Stromal cell of bone marrow (primary cell): Measurements from ENCODE around the gene HSPA12A.
A peak's percentile ranks its signal among the peaks of the same experiment; 100 is the strongest.

ENCODE experiments used
- DNase-seq: peaks from one replicate; pipeline ENCODE4 v3.0.0-alpha.2; 2012; ENCODE audit warnings: low read depth

The HSPA12A gene

DNA sequence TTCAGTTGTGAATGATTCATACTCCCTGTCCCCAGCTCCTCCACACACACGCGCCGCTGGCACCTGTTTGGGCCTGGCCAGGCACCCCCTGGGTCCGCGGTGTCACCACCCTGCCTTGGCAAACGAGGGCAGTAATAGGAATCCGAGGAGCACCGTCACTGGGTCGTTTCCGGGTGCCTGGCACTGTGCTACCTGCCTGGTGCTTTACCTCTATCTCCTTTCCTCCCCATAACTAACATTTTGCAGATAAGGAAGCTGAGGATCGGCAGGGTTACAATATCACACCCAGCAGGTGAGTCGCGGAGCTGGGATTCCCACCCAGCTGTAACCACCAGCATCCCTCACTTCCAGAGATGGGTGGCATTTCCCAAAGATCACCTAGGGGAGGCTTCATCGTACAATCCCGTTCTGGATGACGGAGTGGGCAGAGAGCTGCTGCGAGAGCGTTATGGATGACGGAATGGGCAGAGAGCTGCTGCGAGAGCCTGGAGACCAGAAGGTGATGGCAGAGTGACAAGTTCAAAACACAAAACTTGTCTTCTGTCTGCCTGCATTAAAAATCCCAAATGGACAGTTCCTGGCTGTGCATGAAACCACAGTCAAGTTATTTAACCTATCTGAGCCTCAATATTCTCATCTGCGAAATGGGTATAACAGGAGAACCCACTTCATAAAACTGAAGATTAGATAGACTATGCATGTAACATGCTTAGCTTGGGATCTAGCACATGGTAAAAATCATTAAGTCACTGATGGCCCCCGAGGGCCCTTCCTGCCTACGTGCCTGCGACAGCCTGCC, 1.1 kb upstream of the HSPA12A start:
- no peak for DNase-seq

DNA sequence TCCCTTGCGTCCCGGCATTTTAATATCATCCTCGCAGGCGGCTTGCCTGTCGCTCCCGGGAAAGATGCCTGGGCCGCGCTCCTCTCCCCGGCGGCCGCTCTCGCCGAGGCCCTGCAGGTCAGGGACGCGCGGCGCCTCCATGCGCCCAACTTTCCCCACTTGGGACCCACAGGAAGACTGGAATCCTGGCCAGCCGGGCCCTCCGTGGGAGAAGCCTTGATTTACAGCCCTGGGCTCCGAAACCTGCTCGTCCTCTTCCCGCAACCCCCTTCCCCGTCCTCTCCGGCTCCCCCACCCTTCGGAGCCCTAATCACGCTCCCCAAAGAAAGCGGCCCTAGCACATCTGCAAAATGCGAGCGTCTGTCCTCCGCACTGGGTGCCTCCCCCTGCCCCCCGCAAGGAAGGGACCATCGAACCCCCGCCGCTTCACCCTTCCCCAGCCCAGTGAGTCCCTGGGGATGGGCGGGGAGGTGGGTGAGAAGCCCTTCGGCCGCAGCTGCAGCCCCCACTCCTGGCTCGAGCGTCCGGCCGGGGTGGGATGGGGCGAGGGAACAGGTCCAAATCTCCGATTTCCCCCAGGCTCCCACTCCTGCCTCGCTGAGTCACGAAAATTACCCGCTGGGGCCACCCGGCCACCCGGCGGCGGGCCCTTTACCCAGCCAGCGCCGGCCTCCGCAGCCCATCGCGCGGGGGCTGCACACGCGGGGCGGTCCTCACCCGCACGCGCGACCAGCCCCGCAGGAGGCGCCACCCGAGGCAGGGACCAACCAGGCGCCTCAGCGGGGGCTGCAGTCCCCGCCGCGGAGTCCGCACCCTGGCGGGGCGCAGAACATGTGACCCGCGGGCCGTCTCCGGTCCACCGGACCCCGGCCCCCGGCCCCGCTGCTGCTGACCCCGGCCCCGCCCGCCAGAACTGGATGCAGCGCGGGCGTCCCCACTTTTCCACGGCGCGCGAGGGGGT, 695 bp downstream of the HSPA12A start:
- DNase-seq: no peak

DNA sequence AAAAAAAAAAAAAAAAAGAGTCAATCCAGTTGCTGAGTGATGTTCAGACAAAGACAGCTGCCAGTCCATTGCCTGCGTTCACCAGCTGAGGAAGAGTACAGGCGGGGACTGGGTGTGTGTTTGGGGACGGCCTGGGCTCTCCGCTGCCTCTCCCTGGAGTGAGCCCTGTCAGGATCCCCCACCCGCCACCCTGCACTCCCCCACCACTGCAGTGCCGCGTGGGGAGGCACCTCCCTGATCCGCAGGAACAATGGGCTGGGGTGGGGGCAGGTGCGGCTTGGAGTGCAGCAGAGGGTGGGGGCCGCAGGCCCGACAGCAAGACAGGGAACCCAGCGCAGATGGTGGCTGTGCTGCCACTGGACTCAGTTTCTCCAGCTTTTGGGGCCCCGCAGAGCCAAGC, 1.4 kb downstream of the HSPA12A start:
- no peak for DNase-seq

DNA sequence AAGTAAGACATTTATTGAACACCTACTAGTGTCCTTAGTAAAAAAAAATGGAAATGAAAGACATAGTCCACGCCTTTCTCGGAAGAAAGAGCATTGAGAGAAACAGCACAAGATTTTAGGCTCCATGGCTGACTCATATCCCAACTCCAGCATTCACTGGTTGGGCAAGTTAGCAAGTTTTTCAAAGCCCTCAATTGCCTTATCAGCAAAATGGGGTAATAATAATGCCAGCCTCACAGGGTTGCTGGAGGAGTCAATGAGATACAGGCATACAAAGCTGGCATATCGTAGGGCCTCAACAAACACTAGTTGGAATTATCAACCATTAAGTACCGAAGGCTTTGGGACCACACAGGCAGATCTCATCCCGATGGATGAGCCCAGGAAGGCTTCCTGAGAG, 4.0 kb downstream of the HSPA12A start:
- no peak for DNase-seq

DNA sequence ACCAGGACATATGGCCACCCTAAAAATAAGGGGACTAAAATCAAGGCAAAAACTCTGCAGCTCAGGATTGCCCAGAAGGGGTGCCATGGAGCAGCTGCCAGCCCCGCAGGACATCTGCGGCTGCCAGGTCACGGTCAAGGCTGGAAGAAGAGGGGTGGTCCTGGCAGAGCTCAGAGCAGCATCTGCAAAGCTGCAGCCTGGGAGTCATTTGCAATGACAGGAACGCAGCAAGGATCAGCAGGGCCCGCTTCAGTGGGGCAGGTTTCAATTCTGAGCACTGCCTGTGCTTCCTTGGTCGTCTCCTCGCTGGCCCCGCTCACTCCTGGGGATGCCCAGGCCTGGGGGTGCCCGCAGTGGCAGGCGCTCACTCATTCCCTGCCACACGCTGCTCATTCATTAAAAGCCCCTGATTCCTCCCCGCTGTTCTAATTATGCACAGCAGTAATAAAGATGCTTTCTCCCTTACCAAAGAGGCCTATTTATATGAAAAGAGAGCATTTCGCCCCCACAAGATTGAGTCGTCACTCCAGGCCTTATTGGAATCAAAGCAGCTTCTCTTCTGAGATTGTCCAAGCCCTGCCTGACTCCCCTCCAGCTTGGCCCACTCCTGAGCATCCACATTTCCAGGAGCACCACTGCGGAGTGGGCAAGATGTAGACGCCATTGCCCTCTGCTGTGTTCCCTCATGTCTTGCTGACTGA, 4.6 kb downstream of the HSPA12A start:
- DNase-seq: no peak

DNA sequence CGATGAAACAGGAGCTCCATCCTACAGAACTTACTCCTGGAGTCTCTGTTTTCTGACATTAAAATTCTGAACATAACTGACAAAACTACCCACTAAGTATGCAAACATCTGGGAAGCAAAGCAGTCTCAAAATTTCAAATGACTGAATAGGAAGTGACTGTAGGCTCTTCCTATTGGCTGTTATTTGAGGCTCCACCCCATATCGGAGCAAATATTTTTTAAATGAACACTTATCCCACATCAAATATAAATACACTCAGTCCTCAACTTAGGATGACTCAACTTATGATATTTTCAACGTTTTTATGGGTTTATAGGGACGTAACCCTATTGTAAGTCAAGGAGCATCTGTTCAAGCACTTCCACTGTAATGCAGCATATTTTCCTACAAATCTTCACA, 8.8 kb downstream of the HSPA12A start:
- peak; percentile 31 for DNase-seq

DNA sequence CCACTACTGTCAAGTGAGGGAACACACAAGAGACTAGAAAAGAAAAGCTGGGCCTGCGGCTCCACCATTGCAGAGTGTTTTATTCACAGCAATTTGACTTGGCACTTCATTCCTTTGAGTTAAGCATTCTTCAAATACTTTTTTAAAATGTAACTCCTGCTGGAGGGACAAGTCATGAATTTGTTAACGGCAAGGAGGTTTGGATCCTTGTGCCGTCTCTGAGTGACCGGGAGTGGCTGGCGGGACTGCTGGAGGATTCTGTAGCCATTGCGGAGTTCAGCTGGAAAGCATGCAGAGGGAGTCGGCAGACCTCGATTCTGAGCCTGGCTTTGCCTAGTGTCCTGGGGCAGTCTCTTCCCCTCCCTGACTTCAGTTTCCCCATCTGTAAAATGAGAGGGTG, 9.8 kb downstream of the HSPA12A start:
- DNase-seq: no peak

DNA sequence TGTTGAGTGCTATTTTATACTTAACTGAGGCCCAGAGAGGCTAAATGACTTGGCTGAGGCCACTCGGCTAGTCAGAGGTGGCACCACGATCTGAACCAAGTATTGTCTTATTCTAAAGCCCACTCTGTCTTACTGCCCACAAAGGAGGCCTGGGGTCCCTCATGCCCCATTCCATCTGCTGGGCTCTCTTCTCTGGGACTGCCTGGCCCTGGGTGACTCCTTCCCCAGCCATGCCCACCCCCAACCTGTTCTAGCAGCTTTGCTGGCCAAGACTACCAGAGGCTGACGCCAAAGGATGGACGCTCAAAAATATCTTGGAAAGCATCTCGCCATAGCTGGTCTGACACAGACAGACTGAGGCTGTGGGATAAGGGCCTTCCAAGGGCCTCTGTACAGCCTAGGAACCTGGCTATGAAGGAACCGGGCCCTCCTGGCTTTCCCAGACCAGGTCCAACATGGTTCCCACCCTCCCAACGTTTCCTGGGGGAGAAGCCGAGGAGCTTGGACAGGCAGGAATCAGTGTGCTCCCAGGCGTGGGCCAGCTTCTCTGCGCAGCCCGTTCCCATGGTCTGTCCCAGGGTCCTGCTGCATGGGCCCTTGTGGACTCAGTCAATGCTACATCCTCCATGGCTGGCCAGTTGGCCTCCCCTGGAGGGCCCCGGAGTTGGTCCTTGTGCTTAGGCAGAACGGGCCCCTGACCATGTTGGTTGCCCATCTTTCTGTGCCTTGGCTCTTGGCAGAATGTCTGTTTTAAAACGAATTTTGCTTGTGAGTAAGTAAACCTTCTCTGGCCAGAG, 11.7 kb downstream of the HSPA12A start:
- DNase-seq: no peak

DNA sequence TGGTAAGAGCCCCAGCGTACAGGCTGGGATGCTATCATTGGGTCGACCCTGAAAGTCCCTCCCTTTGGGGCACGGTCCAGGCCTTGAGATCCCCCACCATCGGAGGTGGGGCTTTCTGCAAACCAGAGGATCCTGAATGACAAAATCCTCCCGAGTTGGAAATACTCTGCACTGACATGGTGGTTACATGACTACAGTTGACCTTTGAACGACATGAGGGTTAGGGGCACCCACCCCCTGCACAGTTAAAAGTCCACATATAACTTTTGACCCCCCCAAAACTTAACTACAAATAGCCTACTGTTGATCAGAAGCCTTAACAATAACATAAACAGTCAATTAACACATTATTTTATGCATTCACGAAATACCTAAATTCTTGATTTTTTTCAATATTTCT, 13.1 kb downstream of the HSPA12A start:
- DNase-seq: no peak

DNA sequence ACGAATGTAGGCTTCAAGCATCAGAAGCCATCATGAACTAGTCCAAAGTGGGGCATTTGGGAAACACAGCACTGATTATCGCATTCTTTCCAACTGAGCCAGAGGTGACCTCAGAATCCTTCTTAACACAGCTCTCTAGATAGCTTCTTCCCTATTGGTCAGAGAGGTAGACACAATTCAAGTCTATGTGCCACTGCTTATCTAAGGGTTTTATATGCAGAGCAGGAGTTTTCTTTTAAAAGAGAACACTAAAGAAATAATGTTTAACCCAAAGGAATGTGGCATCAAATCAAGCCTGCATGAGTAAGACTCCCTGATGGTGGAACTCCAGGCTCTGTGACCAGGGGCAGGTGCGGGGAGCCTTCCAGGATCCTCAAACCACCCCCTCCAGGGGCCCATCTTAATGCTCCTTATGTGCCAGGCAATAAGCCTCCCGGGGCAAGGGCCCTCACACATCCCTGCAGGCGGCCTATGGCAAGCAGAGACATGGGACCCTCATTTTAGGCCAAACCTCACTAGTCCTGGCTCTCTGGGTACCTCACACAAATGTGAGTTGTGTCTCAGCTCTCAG, 13.8 kb downstream of the HSPA12A start:
- no peak for DNase-seq

DNA sequence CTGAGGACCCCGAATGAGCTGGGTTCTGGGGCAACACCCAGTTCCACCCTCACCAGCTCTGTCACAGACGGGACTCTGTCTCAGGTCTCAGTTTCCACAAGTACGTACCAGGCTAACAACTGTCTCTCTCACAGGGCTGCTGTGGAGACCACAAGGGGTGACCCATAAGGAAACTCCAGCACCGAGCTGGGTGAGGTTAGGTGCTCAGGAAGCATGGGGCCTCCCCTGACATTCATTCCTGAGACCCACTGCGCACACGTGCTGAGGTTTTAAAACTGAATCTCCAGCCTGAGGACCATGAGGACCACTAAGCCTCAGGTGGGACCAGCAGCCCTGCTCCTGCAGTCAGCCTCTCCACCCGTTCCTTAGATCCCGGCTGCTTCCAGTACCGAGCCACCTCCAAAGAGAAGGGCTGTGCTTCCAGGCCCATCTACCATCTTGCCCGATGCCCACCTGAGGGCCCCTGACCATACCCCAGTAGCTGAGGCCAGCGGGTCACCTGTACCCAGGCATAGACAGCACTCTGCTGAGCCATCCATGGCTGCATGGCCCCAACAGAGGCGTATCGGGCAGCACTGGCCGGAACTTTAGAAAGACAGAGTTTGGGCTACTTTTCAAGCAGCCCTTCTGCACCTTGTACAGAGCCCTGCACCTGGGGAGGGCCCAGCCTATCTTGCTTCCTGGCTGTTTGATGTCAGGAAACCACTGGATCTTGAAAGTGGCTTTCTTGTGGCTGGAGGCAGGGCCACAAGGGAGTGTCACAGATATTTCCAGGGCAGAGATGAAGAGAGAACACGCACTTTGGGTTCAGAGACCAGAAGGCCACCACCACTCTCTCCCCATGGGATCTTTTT, 18.7 kb downstream of the HSPA12A start:
- no peak for DNase-seq

DNA sequence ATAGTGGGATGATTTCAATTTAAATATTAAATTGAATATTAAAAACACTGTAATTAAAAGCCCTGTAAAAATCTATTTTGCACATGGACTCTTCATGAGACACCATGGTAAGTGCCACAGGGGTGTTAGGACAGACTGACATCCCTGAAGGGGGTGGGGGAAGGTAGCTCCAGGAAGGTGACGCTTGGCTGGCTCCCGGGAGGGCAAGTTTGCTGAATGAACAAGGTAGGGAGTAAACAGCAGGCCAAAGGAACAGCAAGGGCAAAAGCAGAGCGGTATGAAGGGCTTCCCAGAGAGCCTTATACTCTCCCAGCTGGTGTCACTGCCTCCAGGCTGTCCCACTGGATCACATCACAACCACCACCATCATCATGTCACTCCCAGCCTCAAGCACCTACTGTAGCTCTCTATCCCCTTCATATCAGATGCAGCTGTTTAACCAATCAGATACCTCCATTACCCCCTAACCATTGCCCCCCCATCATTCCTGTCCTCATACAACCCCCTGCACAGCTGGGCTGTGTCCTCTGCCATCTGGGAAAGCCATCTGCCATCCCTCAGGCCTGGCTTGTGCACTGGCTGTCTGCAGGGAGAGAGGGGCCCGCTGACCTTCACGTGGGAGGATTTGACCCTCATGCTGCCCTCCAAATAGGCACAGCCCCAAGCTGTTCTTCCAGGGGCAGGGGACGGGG, 19.5 kb downstream of the HSPA12A start:
- DNase-seq: no peak

DNA sequence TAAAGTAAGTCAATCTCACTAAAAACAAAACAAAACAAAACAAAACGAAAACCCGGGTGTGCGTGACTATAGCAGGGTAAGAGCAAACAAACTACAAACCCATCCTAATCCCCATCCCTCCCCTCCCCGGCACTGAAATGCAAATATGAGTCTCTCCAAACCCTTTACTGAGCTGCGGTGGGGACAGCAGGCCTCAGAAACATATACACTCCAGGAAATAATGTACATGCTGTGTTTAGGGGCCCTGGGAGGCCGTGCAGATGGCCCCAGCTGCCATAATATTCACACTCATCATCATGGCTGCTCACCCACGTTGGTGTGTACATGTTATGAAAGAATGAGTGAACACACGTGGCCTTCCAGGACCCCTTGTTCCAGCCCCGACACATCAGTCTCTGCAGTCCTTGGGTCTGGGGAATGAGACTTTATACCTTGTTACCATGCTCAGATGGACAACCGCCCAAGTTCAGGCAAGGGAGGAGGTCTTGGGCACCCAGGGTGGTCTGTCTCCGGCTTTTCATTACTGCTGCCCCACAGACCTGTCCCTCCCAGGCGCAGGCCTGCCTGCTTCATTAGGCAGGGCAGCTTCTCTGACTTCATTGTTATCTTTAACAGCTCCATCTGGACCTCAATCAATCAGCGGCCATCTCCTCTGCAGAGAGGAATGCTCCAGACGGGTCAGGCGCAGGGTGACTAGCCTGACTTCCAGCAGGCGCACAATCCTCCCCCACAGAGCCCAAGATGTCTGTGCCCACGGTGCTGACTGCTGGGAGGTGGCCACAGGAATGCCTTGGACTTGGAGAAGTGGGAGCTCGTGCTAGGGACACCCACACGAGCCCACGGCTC, 20.6 kb downstream of the HSPA12A start:
- DNase-seq: no peak

DNA sequence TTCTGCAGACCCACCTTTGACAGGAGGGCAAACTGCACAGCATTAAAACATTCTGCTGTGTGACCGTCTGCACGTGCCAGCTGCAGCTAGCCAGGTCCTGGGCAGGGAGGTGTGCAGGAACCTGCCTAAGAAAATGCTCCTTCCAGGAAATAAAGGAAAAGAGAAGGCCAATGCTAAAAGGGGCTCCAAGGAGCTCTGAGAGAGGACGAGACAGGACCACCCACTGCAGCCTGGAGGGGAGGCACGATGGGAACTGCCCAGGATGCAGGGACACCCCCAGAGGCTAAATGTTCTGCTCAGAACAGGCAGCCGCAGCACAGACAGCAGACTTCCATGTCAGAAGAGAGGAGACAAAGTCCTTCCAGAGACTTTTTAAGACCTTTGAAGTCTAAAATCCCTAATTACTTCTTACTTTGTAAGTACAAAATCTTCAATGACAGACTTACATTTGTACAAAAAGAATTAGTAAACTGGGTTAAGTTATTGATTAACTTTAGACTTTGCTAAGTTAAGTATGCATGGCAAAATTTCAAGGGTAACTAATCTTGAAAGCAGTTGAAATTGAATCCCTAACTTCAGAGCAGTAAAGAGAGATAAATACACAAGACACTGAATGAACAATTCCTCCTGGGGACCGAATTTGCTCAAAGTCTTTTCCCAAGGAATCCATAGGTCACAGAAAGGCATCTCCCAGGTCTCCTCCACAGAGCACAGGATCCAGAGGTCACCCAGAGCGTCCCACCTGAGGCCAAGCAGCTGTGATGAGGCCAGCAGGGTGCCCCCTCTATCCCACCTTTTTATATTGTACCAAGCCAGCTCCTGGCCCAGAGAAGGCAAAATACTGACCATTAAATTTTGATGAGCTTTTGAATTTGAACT, 21.5 kb downstream of the HSPA12A start:
- DNase-seq: no peak

DNA sequence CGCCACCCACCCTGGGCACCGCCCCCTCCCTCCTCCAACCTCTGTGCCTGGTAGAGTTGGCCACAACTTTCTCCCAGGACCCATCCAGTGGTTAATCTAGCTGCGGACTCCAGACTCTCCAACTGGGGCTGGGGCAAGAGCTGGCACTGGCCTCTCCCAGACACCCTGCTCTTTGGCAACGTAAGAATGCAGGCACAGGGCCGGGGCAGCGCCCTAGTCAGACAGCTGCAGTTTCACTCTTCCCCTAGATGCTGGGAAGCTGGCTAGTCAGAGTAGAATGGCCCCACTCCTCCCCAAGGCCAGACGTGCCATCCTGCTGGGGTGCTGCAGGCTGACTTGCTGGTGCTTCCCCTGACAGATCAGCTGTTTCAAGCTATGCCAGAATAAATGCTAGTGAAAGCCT, 22.1 kb downstream of the HSPA12A start:
- DNase-seq: no peak

DNA sequence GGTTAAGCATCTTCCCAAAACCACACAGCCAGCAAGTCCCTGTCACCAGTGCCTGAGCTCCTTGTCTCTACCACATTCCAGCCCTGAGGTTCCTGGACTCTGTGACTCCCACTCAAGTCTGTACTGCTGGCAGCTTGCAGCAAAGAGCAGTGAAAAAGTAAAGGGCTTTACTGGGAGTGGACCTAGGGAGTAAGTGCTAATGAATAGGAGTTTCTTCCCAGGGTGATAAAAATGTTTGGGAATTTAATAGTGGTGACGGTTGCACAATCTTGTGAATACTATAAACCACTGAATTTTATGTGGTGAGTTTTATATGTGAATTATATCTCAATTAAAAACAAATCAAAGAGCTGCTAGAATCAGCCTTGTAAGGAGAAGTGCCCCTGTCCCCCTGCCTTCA, 22.6 kb downstream of the HSPA12A start:
- DNase-seq: no peak

DNA sequence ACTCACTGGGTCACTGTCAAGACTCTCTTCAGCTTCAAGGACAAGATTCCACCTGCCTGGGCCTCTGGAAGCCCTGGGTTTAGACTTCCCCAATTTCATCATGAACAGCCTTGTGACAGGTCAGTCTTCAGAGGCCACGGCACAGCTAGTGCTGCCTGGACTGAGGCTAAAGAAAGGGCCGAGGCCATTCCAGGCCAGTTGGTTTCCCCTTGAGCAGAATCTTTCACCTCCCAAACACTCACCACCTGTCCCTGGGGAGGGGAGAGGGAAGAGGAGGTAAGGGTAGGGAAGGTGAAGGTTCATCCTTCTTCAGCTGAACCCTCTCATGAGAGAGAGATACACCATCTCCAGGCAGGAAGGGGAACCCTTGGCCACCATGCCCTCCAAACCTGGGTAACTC, 24.3 kb downstream of the HSPA12A start:
- no peak for DNase-seq

DNA sequence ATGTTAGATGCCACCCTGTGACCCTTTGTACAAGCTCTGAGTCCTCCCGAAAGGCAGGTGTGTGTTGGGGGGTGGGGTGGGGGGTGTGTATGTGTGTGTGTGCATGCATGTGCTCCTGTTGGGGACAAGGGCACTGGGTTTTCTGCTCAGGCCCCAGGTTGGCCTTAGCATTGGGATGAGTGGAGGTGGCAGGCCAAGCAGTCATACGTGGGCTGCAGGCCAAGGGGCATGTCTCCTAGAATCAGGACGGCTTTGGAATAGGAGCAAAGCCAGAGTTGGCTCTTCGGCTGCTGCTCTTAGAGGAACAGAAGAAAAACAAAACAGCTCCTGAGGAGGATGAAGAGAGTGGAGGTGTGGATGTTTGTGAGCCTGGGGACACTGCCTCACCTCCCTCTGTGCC, 26.0 kb downstream of the HSPA12A start:
- DNase-seq: no peak
